IPS-18c (cell line): ENCODE results near the gene EPN1.
A peak's percentile ranks its signal among the peaks of the same experiment; 100 is the strongest.

Experiments used
- H3K4me3 ChIP-seq: 2 replicates; pipeline ENCODE4 v1.7.0; 2013; ENCODE audit warnings: low read depth, mild to moderate bottlenecking, low read length, moderate library complexity; ENCODE audit not compliant: insufficient read depth
- H3K9me3 ChIP-seq: one replicate; pipeline ENCODE4 v1.6.1; 2013; ENCODE audit warnings: mild to moderate bottlenecking, low read length, moderate library complexity; ENCODE audit not compliant: control insufficient read depth, insufficient read depth

Gene EPN1

GRCh38 chr19:55669418-55670279 is 5.4 kb upstream of the EPN1 start:
- H3K9me3 ChIP-seq, result no peaks in the 10 kb centered on the region
- H3K4me3 ChIP-seq, result no peak overlapping the region; the same call in 1 of the 2 replicates

GRCh38 chr19:55670280-55671053 is 4.6 kb upstream of the EPN1 start:
- Histone ChIP-seq H3K9me3 (no peaks in the 10 kb centered on the region), H3K4me3 (no peak overlapping the region)

- Histone ChIP-seq H3K4me3 (no peak overlapping the region), H3K9me3 (no peaks in the 10 kb centered on the region)
Observed at GRCh38 chr19:55671054-55671378, 4.0 kb upstream of the EPN1 start.

GRCh38 chr19:55672418-55672817 is 2.6 kb upstream of the EPN1 start:
- no peak overlapping the region for H3K4me3 ChIP-seq

GRCh38 chr19:55673465-55673864 is 1.6 kb upstream of the EPN1 start:
- H3K4me3 ChIP-seq, result no peak overlapping the region
- H3K9me3 ChIP-seq, result no peaks in the 10 kb centered on the region

More at GRCh38 chr19:55672418-55672817, 2.6 kb upstream of the EPN1 start:
- no peaks in the 10 kb centered on the region for H3K9me3 ChIP-seq

- H3K4me3 ChIP-seq, result no peak overlapping the region
- H3K9me3 ChIP-seq, result no peaks in the 10 kb centered on the region
Observed at GRCh38 chr19:55673889-55674288, 1.1 kb upstream of the EPN1 start.

GRCh38 chr19:55674459-55674840 is 576 bp upstream of the EPN1 start:
- H3K9me3 ChIP-seq, result no peaks in the 10 kb centered on the region
- H3K4me3 ChIP-seq, result peak overlapping the region; percentile 90

- no peaks in the 10 kb centered on the region for H3K9me3 ChIP-seq
- H3K4me3 ChIP-seq, result peak overlapping the region; percentile 90
Observed at GRCh38 chr19:55675661-55676354, 782 bp downstream of the EPN1 start.

- no peak overlapping the region for H3K4me3 ChIP-seq
Observed at GRCh38 chr19:55676383-55676782, 1.4 kb downstream of the EPN1 start.

GRCh38 chr19:55676889-55677505 is 2.0 kb downstream of the EPN1 start:
- H3K4me3 ChIP-seq, result no peak overlapping the region
- H3K9me3 ChIP-seq, result no peaks in the 10 kb centered on the region

More at GRCh38 chr19:55676383-55676782, 1.4 kb downstream of the EPN1 start:
- no peaks in the 10 kb centered on the region for H3K9me3 ChIP-seq

GRCh38 chr19:55677572-55678028 is 2.6 kb downstream of the EPN1 start:
- no peak overlapping the region for H3K4me3 ChIP-seq
- no peaks in the 10 kb centered on the region for H3K9me3 ChIP-seq

GRCh38 chr19:55678121-55678671 is 3.2 kb downstream of the EPN1 start:
- H3K4me3 ChIP-seq, result no peak overlapping the region
- H3K9me3 ChIP-seq, result no peaks in the 10 kb centered on the region

- Histone ChIP-seq H3K9me3 (no peaks in the 10 kb centered on the region), H3K4me3 (no peak overlapping the region)
Observed at GRCh38 chr19:55679343-55680257, 4.6 kb downstream of the EPN1 start.

GRCh38 chr19:55680339-55681130 is 5.5 kb downstream of the EPN1 start:
- Histone ChIP-seq H3K4me3 (no peak overlapping the region), H3K9me3 (no peaks in the 10 kb centered on the region)
